ENCODE results near the gene ADCY7.
"Not testable (repeated sequence)": the region's sequence is repeated elsewhere in the genome, so short reads cannot be mapped to it uniquely, and the experiment has no call there.

ADCY7 gene

GRCh38 chr16:50266337-50267091, at the start of gene ADCY7:
Gene ADCY7 (plus strand): TSS chr16:50266551. CDS start chr16:50288180, 21,629 bp downstream.
- no peak for DNase-seq

GRCh38 chr16:50219402-50219975, 46.9 kb upstream of the ADCY7 start:
- no peak for DNase-seq

GRCh38 chr16:50224286-50224685, 42.1 kb upstream of the ADCY7 start:
- DNase-seq: no peak

- no peak for DNase-seq
Observed at GRCh38 chr16:50227120-50227519, 39.2 kb upstream of the ADCY7 start.

GRCh38 chr16:50227665-50228064, 38.7 kb upstream of the ADCY7 start:
- no peak for DNase-seq

GRCh38 chr16:50228364-50228868, 37.9 kb upstream of the ADCY7 start:
- DNase-seq: no peak

GRCh38 chr16:50229149-50229726, 37.1 kb upstream of the ADCY7 start:
- DNase-seq: no peak

GRCh38 chr16:50234771-50235556, 31.4 kb upstream of the ADCY7 start:
- no peak for DNase-seq

GRCh38 chr16:50235581-50235980, 30.8 kb upstream of the ADCY7 start:
- DNase-seq: no peak

GRCh38 chr16:50238314-50238713, 28.0 kb upstream of the ADCY7 start:
- DNase-seq: no peak

- DNase-seq: no peak
Observed at GRCh38 chr16:50238868-50239301, 27.5 kb upstream of the ADCY7 start.

- DNase-seq: not testable (repeated sequence)
Observed at GRCh38 chr16:50243024-50243423, 23.3 kb upstream of the ADCY7 start.

- no peak for DNase-seq
Observed at GRCh38 chr16:50244140-50244503, 22.2 kb upstream of the ADCY7 start.

GRCh38 chr16:50244504-50245416, 21.6 kb upstream of the ADCY7 start:
- no peak for DNase-seq

- DNase-seq: no peak
Observed at GRCh38 chr16:50245417-50246298, 20.7 kb upstream of the ADCY7 start.

- no peak for DNase-seq
Observed at GRCh38 chr16:50246299-50247122, 19.8 kb upstream of the ADCY7 start.

- no peak for DNase-seq
Observed at GRCh38 chr16:50247123-50247905, 19.0 kb upstream of the ADCY7 start.

- no peak for DNase-seq
Observed at GRCh38 chr16:50247906-50248608, 18.3 kb upstream of the ADCY7 start.

GRCh38 chr16:50248845-50249244, 17.5 kb upstream of the ADCY7 start:
- no peak for DNase-seq

Data from NCI-H1092 (cell line).